Activated B cell treated with CpG ODN at 0.5 μM for 24 hours (primary cell): ENCODE measurements around the gene NPPA. TPM values are rescaled to one million over a fixed set of nuclear protein-coding genes. Genes with fewer than 3 reads are reported as not detected.
A peak's percentile ranks its signal among the peaks of the same experiment; 100 is the strongest.

Experiments
- ATAC-seq: fragments of 200-7000 bp; cut with Tn5 transposase; one replicate; pipeline ENCODE4 v1.10.0; 2021; ENCODE audit warnings: low read depth, mild to moderate bottlenecking, moderate library complexity
- CTCF ChIA-PET: fragments of 350-600 bp; sonication (Branson Sonifier 250); formaldehyde crosslinking; loops from one replicate; lab custom pipeline; 2021; ENCODE audit warnings: antibody characterized with exemption; lab: Charles Lee
- POLR2A ChIA-PET: fragments of 350-600 bp; sonication (Branson Sonifier 250); formaldehyde crosslinking; loops from one replicate; lab custom pipeline; 2021; ENCODE audit warnings: antibody characterized with exemption; lab: Charles Lee
- DNase-seq: peaks from one replicate; pipeline ENCODE4 v3.0.0; 2022
- H3K27ac Mint-ChIP-seq: one replicate; pipeline ENCODE4 v1.8.0; 2020; ENCODE audit warnings: mixed read lengths
- H3K27me3 Mint-ChIP-seq: one replicate; pipeline ENCODE4 v1.8.0; 2021; ENCODE audit warnings: mixed read lengths
- H3K36me3 Mint-ChIP-seq: one replicate; pipeline ENCODE4 v1.8.0; 2021; ENCODE audit warnings: low read depth, mixed read lengths
- H3K4me1 Mint-ChIP-seq: one replicate; pipeline ENCODE4 v1.8.0; 2021; ENCODE audit warnings: mixed read lengths
- H3K4me3 Mint-ChIP-seq: one replicate; pipeline ENCODE4 v1.8.0; 2020; ENCODE audit warnings: mild to moderate bottlenecking, mixed read lengths
- H3K9me3 Mint-ChIP-seq: one replicate; pipeline ENCODE4 v1.8.0; 2020; ENCODE audit warnings: mixed read lengths
- CTCF ChIP-seq: fragments of 200-600 bp; IDR thresholded peaks from one replicate; pipeline ENCODE4 v1.8.0; 2022; ENCODE audit warnings: antibody characterized with exemption, mild to moderate bottlenecking
- intact Hi-C: fragments of 100-400 bp; cut with micrococcal nuclease; formaldehyde crosslinking; loops from one replicate; pipeline ENCODE4 v1.15.1; 2024
- total RNA-seq: library from RNA; stranded (reverse); gene quantifications from 2 replicates; pipeline ENCODE4 v1.2.3, GENCODE V29; 2022

The NPPA gene
- total RNA-seq, 1 donor from 2014 or later = not detected

- CTCF ChIA-PET = interaction anchor here (2.0 kb wide), 1 partner anchor 13 kb away, joined by 6 read pairs; no protein-coding TSS in a partner anchor
- no peak for ATAC-seq
- H3K4me1 Mint-ChIP-seq = no peaks in the 10 kb centered on the region
Measured at GRCh38 chr1:11868331-11868980, 20.9 kb upstream of the NPPA start.

GRCh38 chr1:11862890-11863289 is 15.3 kb upstream of the NPPA start:
- Mint-ChIP-seq H3K36me3 (no peaks in the 10 kb centered on the region), H3K4me1 (no peaks in the 10 kb centered on the region), H3K27ac (no peak overlapping the region), H3K9me3 (no peaks in the 10 kb centered on the region), H3K4me3 (no peak overlapping the region), H3K27me3 (peaks cover 44% of the 10 kb centered on the region)
- POLR2A ChIA-PET = no interaction called here
- no peak for DNase-seq
- no peak for ATAC-seq
- TF ChIP-seq CTCF = no peak
- intact Hi-C loops = no loop called here
- CTCF ChIA-PET = no interaction called here

More at GRCh38 chr1:11868331-11868980, 20.9 kb upstream of the NPPA start:
- no peak for TF ChIP-seq CTCF
- H3K9me3 Mint-ChIP-seq = no peaks in the 10 kb centered on the region
- POLR2A ChIA-PET = no interaction called here
- intact Hi-C loops = no loop called here
- no peak for DNase-seq
- peaks cover 16% of the 10 kb centered on the region for H3K27me3 Mint-ChIP-seq
- no peak overlapping the region for H3K27ac Mint-ChIP-seq
- no peak overlapping the region for H3K4me3 Mint-ChIP-seq
- no peaks in the 10 kb centered on the region for H3K36me3 Mint-ChIP-seq

GRCh38 chr1:11860587-11860986 is 13.0 kb upstream of the NPPA start:
- H3K4me3 Mint-ChIP-seq = no peak overlapping the region
- CTCF ChIA-PET = no interaction called here
- no peak overlapping the region for H3K27ac Mint-ChIP-seq
- DNase-seq (no peak), ATAC-seq (no peak)
- H3K36me3 Mint-ChIP-seq = no peaks in the 10 kb centered on the region
- intact Hi-C loops = no loop called here
- POLR2A ChIA-PET = interaction anchor here (0.6 to 1.5 kb wide), 2 partner anchors 14 to 47 kb away, joined by 3 to 7 read pairs; no protein-coding TSS in a partner anchor
- H3K4me1 Mint-ChIP-seq = no peaks in the 10 kb centered on the region
- no peaks in the 10 kb centered on the region for H3K9me3 Mint-ChIP-seq
- TF ChIP-seq CTCF = no peak
- peaks cover 55% of the 10 kb centered on the region for H3K27me3 Mint-ChIP-seq

GRCh38 chr1:11860083-11860482 is 12.5 kb upstream of the NPPA start:
- Mint-ChIP-seq H3K27ac (no peak overlapping the region), H3K4me3 (no peak overlapping the region), H3K9me3 (no peaks in the 10 kb centered on the region), H3K27me3 (peaks cover 55% of the 10 kb centered on the region), H3K36me3 (no peaks in the 10 kb centered on the region), H3K4me1 (no peaks in the 10 kb centered on the region)
- POLR2A ChIA-PET = no interaction called here
- no peak for DNase-seq
- CTCF ChIA-PET = no interaction called here
- intact Hi-C loops = no loop called here
- TF ChIP-seq CTCF = no peak
- no peak for ATAC-seq

- DNase-seq = peak; percentile 65
- H3K27ac Mint-ChIP-seq = no peak overlapping the region
- peak; percentile 84 for ATAC-seq
- H3K36me3 Mint-ChIP-seq = no peaks in the 10 kb centered on the region
- H3K9me3 Mint-ChIP-seq = no peaks in the 10 kb centered on the region
- peaks cover 55% of the 10 kb centered on the region for H3K27me3 Mint-ChIP-seq
- TF ChIP-seq CTCF = no peak
- ChIA-PET CTCF (no interaction called here), POLR2A (no interaction called here)
- intact Hi-C loops = no loop called here
- H3K4me1 Mint-ChIP-seq = no peaks in the 10 kb centered on the region
- no peak overlapping the region for H3K4me3 Mint-ChIP-seq
Measured at GRCh38 chr1:11858968-11859871, 11.6 kb upstream of the NPPA start.
